HepG2 (cell line): Measurements from ENCODE around the gene SLA2. TPM values are rescaled to one million over a fixed set of nuclear protein-coding genes. Genes with fewer than 3 reads are reported as not detected.

Source experiments
- AGO1 ChIP-seq: fragments of 200-400 bp; formaldehyde crosslinking; IDR thresholded peaks from 2 replicates; pipeline ENCODE4 v1.6.1; 2017; ENCODE audit warnings: mild to moderate bottlenecking, low read depth, low read length, moderate library complexity; ENCODE audit not compliant: poor library complexity, severe bottlenecking
- DR1 ChIP-seq: sonication (generic); formaldehyde crosslinking; IDR thresholded peaks from 2 replicates; pipeline ENCODE4 v1.8.0; 2021; ENCODE audit warnings: mild to moderate bottlenecking, missing genetic modification reagents, inconsistent platforms
- ETV5 ChIP-seq: IDR thresholded peaks from 2 replicates; pipeline ENCODE4 v1.6.1; 2018; ENCODE audit warnings: missing biosample characterization, missing genetic modification reagents, inconsistent platforms, borderline replicate concordance
- GTF2F1 ChIP-seq: fragments of 150-350 bp; IDR thresholded peaks from 2 replicates; pipeline ENCODE4 v1.6.1; 2014; ENCODE audit warnings: low read length
- MEF2D ChIP-seq: sonication (generic); formaldehyde crosslinking; IDR thresholded peaks from 2 replicates; pipeline ENCODE4 v1.5.1; 2020; ENCODE audit warnings: mild to moderate bottlenecking, missing genetic modification reagents
- NR2F2 ChIP-seq: IDR thresholded peaks from 2 replicates; pipeline ENCODE4 v1.6.1; 2012; ENCODE audit warnings: low read depth, inconsistent platforms, borderline replicate concordance
- ZC3H4 ChIP-seq: sonication (generic); formaldehyde crosslinking; IDR thresholded peaks from 2 replicates; pipeline ENCODE4 v1.4.0; 2020; ENCODE audit warnings: missing genetic modification reagents, borderline replicate concordance
- ZNF678 ChIP-seq: sonication (generic); formaldehyde crosslinking; IDR thresholded peaks from 2 replicates; pipeline ENCODE4 v1.4.0; 2020; ENCODE audit warnings: mild to moderate bottlenecking, missing genetic modification reagents
- ZZZ3 ChIP-seq: sonication (generic); formaldehyde crosslinking; IDR thresholded peaks from 2 replicates; pipeline ENCODE4 v1.4.0; 2020; ENCODE audit warnings: missing genetic modification reagents, mild to moderate bottlenecking, borderline replicate concordance
- polyA plus RNA-seq, 8 experiments: library from polyadenylated mRNA; depleted of rRNA in 3 of 8; stranded (reverse) in 7 of 8; unstranded in 1 of 8; fragments of >200 nt; fragmentation: Illumina TruSeq in 4 of 8; extraction: Trizol in 4 of 8; gene quantifications; 2 replicates each; pipeline versions ENCODE4 v1.2.1 to v1.2.3, GENCODE V29; 2011 to 2016; ENCODE audit warnings: low read depth in 4 of 8, missing spikeins in 1 of 8, mixed read lengths in 1 of 8; ENCODE audit not compliant: insufficient read depth in 1 of 8
- total RNA-seq, 5 experiments: library from RNA; depleted of rRNA; stranded (reverse); fragments of >200 nt; fragmentation: Illumina TruSeq; extraction: Trizol; gene quantifications; 2 replicates each; pipeline ENCODE4 v1.2.3, GENCODE V29; 2016; ENCODE audit warnings: low read depth in 1 of 5
- TF ChIP-seq, protein P1 (sequence below): sonication (generic); formaldehyde crosslinking; IDR thresholded peaks from 2 replicates; pipeline ENCODE4 v1.4.0; 2020; ENCODE audit warnings: missing genetic modification reagents
- TF ChIP-seq, protein P2 (sequence below): fragments of 450-650 bp; IDR thresholded peaks from 2 replicates; pipeline ENCODE4 v1.6.1; 2017
- TF ChIP-seq, protein P3 (sequence below): sonication (generic); formaldehyde crosslinking; IDR thresholded peaks from 2 replicates; pipeline ENCODE4 v1.8.1; 2023; ENCODE audit warnings: missing genetic modification reagents, mild to moderate bottlenecking, borderline replicate concordance
- TF ChIP-seq, protein P4 (sequence below): sonication (generic); formaldehyde crosslinking; IDR thresholded peaks from 2 replicates; pipeline ENCODE4 v1.5.0; 2020; ENCODE audit warnings: mild to moderate bottlenecking, missing genetic modification reagents, borderline replicate concordance
- TF ChIP-seq, protein P5 (sequence below): IDR thresholded peaks from 2 replicates; pipeline ENCODE4 v1.6.1; 2016; ENCODE audit warnings: mild to moderate bottlenecking
- TF ChIP-seq, protein P6 (sequence below): sonication (generic); formaldehyde crosslinking; IDR thresholded peaks from 2 replicates; pipeline ENCODE4 v1.4.0; 2020; ENCODE audit warnings: missing genetic modification reagents, borderline replicate concordance

SLA2 gene
- total and polyA plus RNA-seq, 2 of the 13 experiments (the other 11 are each of a cell fraction or from before 2014, with no cell fraction given): 1.6 to 3.6 TPM

DNA sequence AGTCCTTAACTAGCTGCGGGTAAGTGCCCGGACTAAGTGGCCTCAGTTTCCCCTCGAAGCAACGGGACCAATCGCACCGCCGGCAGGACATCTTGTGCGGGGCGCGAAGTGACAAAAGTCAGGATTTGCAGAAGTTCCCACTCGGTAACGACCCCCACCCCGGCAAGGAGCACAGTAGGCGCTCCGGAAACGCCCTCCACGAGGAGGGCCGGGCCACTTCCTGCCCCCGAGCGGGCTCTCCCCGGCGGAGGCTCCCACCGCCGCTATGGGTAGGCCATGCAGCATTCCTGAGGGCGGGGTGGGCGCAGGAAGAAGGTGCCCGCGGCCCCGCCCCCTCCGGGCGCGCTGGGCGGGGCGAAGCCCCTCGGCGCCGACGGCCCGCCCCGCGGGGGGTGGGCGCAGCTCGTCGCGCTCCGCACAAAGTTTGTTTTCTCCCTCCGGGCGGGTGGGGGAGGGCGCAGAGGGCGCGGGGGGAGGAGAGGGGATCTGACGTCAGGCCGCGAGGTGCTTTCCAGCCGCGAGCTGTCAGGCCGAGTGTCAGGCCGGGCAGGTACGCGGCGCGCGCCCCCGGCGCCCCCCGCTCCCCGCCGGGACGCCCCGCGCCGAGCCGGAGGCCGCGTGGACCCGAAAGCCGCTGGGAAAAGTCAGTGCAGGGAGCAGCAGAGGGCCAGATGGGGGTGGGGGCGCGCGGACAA lies 72.7 kb downstream of the SLA2 start, which contains the start of gene TGIF2 (continued):
- TF ChIP-seq NR2F2: peak; percentile 14; the same call in 1 of the 2 replicates
- no peak for TF ChIP-seq GTF2F1
- TF ChIP-seq, protein P1, sequence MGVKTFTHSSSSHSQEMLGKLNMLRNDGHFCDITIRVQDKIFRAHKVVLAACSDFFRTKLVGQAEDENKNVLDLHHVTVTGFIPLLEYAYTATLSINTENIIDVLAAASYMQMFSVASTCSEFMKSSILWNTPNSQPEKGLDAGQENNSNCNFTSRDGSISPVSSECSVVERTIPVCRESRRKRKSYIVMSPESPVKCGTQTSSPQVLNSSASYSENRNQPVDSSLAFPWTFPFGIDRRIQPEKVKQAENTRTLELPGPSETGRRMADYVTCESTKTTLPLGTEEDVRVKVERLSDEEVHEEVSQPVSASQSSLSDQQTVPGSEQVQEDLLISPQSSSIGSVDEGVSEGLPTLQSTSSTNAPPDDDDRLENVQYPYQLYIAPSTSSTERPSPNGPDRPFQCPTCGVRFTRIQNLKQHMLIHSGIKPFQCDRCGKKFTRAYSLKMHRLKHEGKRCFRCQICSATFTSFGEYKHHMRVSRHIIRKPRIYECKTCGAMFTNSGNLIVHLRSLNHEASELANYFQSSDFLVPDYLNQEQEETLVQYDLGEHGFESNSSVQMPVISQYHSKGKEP (CRISPR knock-in tag): no peak
- TF ChIP-seq MEF2D (CRISPR knock-in tag): peak; percentile 79; the same call in 1 of the 2 replicates
- TF ChIP-seq, protein P2, sequence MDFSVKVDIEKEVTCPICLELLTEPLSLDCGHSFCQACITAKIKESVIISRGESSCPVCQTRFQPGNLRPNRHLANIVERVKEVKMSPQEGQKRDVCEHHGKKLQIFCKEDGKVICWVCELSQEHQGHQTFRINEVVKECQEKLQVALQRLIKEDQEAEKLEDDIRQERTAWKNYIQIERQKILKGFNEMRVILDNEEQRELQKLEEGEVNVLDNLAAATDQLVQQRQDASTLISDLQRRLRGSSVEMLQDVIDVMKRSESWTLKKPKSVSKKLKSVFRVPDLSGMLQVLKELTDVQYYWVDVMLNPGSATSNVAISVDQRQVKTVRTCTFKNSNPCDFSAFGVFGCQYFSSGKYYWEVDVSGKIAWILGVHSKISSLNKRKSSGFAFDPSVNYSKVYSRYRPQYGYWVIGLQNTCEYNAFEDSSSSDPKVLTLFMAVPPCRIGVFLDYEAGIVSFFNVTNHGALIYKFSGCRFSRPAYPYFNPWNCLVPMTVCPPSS: no peak
- peak; percentile 98 for TF ChIP-seq ETV5
- TF ChIP-seq ZNF678 (CRISPR knock-in tag): no peak
- peak; percentile 41 for TF ChIP-seq AGO1
- peak; percentile 20; the same call in 1 of the 2 replicates for TF ChIP-seq ZZZ3 (CRISPR knock-in tag)
- TF ChIP-seq ZC3H4 (CRISPR knock-in tag): no peak
- TF ChIP-seq, protein P3, sequence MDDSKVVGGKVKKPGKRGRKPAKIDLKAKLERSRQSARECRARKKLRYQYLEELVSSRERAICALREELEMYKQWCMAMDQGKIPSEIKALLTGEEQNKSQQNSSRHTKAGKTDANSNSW (CRISPR knock-in tag): 0 out of 2 replicates have a peak, but pooled peaks have one; percentile 44
- TF ChIP-seq, protein P4, sequence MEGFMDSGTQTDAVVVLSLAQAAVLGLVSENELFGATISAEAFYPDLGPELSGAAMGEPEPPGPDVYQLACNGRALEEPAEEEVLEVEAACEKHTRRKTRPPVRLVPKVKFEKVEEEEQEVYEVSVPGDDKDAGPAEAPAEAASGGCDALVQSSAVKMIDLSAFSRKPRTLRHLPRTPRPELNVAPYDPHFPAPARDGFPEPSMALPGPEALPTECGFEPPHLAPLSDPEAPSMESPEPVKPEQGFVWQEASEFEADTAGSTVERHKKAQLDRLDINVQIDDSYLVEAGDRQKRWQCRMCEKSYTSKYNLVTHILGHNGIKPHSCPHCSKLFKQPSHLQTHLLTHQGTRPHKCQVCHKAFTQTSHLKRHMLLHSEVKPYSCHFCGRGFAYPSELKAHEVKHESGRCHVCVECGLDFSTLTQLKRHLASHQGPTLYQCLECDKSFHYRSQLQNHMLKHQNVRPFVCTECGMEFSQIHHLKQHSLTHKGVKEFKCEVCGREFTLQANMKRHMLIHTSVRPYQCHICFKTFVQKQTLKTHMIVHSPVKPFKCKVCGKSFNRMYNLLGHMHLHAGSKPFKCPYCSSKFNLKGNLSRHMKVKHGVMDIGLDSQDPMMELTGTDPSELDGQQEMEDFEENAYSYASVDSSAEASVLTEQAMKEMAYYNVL (CRISPR knock-in tag): peak; percentile 86
- TF ChIP-seq, protein P5, sequence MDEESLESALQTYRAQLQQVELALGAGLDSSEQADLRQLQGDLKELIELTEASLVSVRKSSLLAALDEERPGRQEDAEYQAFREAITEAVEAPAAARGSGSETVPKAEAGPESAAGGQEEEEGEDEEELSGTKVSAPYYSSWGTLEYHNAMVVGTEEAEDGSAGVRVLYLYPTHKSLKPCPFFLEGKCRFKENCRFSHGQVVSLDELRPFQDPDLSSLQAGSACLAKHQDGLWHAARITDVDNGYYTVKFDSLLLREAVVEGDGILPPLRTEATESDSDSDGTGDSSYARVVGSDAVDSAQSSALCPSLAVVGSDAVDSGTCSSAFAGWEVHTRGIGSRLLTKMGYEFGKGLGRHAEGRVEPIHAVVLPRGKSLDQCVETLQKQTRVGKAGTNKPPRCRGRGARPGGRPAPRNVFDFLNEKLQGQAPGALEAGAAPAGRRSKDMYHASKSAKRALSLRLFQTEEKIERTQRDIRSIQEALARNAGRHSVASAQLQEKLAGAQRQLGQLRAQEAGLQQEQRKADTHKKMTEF (CRISPR knock-in tag): peak; percentile 93
- TF ChIP-seq DR1: no peak; the same call in 1 of the 2 replicates
- TF ChIP-seq, protein P6, sequence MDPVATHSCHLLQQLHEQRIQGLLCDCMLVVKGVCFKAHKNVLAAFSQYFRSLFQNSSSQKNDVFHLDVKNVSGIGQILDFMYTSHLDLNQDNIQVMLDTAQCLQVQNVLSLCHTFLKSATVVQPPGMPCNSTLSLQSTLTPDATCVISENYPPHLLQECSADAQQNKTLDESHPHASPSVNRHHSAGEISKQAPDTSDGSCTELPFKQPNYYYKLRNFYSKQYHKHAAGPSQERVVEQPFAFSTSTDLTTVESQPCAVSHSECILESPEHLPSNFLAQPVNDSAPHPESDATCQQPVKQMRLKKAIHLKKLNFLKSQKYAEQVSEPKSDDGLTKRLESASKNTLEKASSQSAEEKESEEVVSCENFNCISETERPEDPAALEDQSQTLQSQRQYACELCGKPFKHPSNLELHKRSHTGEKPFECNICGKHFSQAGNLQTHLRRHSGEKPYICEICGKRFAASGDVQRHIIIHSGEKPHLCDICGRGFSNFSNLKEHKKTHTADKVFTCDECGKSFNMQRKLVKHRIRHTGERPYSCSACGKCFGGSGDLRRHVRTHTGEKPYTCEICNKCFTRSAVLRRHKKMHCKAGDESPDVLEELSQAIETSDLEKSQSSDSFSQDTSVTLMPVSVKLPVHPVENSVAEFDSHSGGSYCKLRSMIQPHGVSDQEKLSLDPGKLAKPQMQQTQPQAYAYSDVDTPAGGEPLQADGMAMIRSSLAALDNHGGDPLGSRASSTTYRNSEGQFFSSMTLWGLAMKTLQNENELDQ (CRISPR knock-in tag): 0 out of 2 replicates have a peak, but pooled peaks have one; percentile 14
